ENCODE measurements around the gene SRM.
"Not testable (repeated sequence)": the region's sequence is repeated elsewhere in the genome, so short reads cannot be mapped to it uniquely, and the experiment has no call there.

GRCh38 chr1:11051121-11051520, 8.7 kb downstream of the SRM start:
- TF ChIP-seq CTCF, POLR2A (IDR thresholded peaks at IDR 0.05): not testable (repeated sequence)

Measured in tibial nerve (tissue), 3 donors.